Psoas muscle (tissue), 8 donors: ENCODE measurements around the gene MIEN1. TPM values are rescaled to one million over a fixed set of nuclear protein-coding genes. Genes with fewer than 3 reads are reported as not detected.

Experiments used
- ATAC-seq, 4 donors: fragments of 200-7000 bp; cut with Tn5 transposase; one replicate each; pipeline ENCODE4 v1.9.1; 2020; ENCODE audit warnings: moderate library complexity in 3 of 4, mild to moderate bottlenecking in 2 of 4
- DNase-seq, 2 donors: peaks; one replicate each; pipeline ENCODE4 v3.0.0-alpha.2; 2020
- H3K27ac ChIP-seq: fragments of 200-600 bp; one replicate; pipeline ENCODE4 v1.8.0; 2022
- H3K27me3 ChIP-seq, 3 donors: fragments of 200-600 bp in 1 of 3; one replicate each; pipeline versions ENCODE4 v1.6.1 to v1.8.0; 2013 to 2022; ENCODE audit warnings: low read length in 2 of 3, mild to moderate bottlenecking in 2 of 3, moderate library complexity in 1 of 3; ENCODE audit not compliant: insufficient read depth in 3 of 3
- H3K36me3 ChIP-seq, 2 donors: fragments of 200-600 bp in 1 of 2; one replicate each; pipeline versions ENCODE4 v1.6.1 to v1.8.0; 2013 to 2022; ENCODE audit warnings: low read depth in 1 of 2, mild to moderate bottlenecking in 1 of 2, moderate library complexity in 1 of 2; ENCODE audit not compliant: insufficient read depth in 1 of 2
- H3K4me1 ChIP-seq: fragments of 200-600 bp; one replicate; pipeline ENCODE4 v1.8.0; 2022
- H3K4me3 ChIP-seq: fragments of 200-600 bp; one replicate; pipeline ENCODE4 v1.8.0; 2022; ENCODE audit warnings: mild to moderate bottlenecking
- H3K9me3 ChIP-seq: fragments of 200-600 bp; one replicate; pipeline ENCODE4 v1.8.0; 2022
- WGBS, 3 donors: extraction: QIAGEN DNeasy Blood & Tissue Kit; methylation state at CpG; one replicate each; pipeline versions ENCODE4 v1.1.6 to v1.1.7; 2013; 5-methylcytosine and 5-hydroxymethylcytosine counted together
- intact Hi-C, 2 donors: fragments of 100-400 bp; cut with DNase I; formaldehyde crosslinking; loops; one replicate each; pipeline versions ENCODE4 v1.11.0 to v1.14.2; 2022
- polyA plus RNA-seq, 3 donors: library from polyadenylated mRNA; stranded (reverse); fragments of 200-250 nt; gene quantifications; one replicate each; pipeline ENCODE4 v1.2.3, GENCODE V29; 2013
- total RNA-seq, 4 donors: library from RNA; stranded (reverse); fragmentation: NEBNext Ultra II Directional in 2 of 4; extraction: Animal tissue kit (Norgen Biotek cat#: 25700) in 2 of 4; gene quantifications; one replicate each; pipeline versions ENCODE4 v1.2.1 to v1.2.4, GENCODE V29; 2021 to 2023
- TF ChIP-seq, protein P1 (sequence below): fragments of 200-600 bp; IDR thresholded peaks from one replicate; pipeline ENCODE4 v1.8.0; 2022; ENCODE audit warnings: antibody characterized with exemption
- donor health status: healthy with polysubstance abuse.
- donor health status: DM: no; HTN: no; CAD: no; lungs with moderate emphysema.
- donor health status: Bipolar disorder and iron deficiency.
- donor health status: healthy.
- donor health status: DM: yes; HTN: yes; CAD: no.
- donor health status: DM: no; HTN: no; CAD: no.
- donor health status: DM: no; HTN: no; CAD: no.
- donor health status: DM: yes; HTN: yes; CAD: no.

The MIEN1 gene
- total and polyA plus RNA-seq, 7 donors = 28.2 to 83.9 (median 42.6) TPM

DNA sequence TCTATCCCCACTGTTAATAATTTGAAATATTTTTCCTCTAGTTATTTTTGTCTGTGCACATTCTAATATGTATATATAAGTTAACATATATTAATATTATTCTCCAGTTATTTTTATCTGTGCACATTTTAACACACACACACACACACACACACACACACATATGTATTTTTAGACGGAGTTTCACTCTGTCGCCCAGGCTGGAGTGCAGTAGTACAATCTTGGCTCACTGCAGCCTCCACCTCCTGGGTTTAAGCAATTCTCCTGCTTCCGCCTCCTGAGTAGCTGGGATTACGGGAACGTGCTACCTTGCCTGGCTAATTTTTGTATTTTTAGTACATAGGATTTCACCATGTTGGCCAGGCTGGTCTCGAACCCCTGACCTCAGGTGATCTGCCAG is 12.7 kb downstream of the MIEN1 start:
- TF ChIP-seq, protein P1, sequence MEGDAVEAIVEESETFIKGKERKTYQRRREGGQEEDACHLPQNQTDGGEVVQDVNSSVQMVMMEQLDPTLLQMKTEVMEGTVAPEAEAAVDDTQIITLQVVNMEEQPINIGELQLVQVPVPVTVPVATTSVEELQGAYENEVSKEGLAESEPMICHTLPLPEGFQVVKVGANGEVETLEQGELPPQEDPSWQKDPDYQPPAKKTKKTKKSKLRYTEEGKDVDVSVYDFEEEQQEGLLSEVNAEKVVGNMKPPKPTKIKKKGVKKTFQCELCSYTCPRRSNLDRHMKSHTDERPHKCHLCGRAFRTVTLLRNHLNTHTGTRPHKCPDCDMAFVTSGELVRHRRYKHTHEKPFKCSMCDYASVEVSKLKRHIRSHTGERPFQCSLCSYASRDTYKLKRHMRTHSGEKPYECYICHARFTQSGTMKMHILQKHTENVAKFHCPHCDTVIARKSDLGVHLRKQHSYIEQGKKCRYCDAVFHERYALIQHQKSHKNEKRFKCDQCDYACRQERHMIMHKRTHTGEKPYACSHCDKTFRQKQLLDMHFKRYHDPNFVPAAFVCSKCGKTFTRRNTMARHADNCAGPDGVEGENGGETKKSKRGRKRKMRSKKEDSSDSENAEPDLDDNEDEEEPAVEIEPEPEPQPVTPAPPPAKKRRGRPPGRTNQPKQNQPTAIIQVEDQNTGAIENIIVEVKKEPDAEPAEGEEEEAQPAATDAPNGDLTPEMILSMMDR = no peak
- ATAC-seq (peak in 2 of 4 donors; percentile 62 to 67), DNase-seq (no peak)
- peaks cover 0 to 82% of the 10 kb centered on the region in 2 donors for H3K36me3 ChIP-seq
- H3K27ac ChIP-seq = no peak overlapping the region
- no peaks in the 10 kb centered on the region for H3K9me3 ChIP-seq
- no peaks in the 10 kb centered on the region for H3K27me3 ChIP-seq
- 37 to 63% (median 45%) methylated on average over 6 of the region's 6 CpGs for WGBS, 3 donors
- intact Hi-C loops = no loop called here
- H3K4me3 ChIP-seq = no peak overlapping the region
- H3K4me1 ChIP-seq = peaks cover 8% of the 10 kb centered on the region

DNA sequence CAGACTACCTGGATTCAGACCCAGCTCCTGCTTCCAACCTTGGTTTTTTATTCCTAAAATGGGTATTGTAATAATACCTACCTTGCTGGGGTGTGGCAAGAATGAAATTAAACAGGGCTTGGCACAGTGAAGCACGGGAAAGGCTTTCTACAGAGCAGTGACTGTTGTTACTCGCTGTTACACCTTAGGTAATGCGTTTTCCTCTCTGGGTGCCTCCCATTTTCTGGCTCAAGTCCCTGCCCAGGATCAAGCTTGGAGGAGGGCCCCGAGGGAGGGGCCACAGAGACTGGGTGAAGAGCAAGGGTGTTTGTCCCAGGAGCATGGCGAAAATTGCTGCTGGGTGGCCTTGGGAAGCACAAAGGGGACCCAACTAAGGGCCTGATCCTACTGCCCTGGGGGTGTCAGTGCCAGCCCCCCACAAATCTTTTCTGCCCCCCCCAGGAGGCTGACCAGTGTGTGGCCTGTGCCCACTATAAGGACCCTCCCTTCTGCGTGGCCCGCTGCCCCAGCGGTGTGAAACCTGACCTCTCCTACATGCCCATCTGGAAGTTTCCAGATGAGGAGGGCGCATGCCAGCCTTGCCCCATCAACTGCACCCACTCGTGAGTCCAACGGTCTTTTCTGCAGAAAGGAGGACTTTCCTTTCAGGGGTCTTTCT is 13.3 kb downstream of the MIEN1 start:
- TF ChIP-seq, protein P1 = no peak
- H3K4me1 ChIP-seq = peaks cover 8% of the 10 kb centered on the region
- ATAC-seq (peak; percentile 49 to 77 (median 66)), DNase-seq (no peak)
- H3K36me3 ChIP-seq = peaks cover 0 to 83% of the 10 kb centered on the region in 2 donors
- no peaks in the 10 kb centered on the region for H3K9me3 ChIP-seq
- 62 to 83% (median 70%) methylated on average over 11 of the region's 11 CpGs for WGBS, 3 donors
- no peak overlapping the region for H3K4me3 ChIP-seq
- peak overlapping the region; percentile 53 for H3K27ac ChIP-seq
- intact Hi-C loops = no loop called here
- no peaks in the 10 kb centered on the region for H3K27me3 ChIP-seq

DNA sequence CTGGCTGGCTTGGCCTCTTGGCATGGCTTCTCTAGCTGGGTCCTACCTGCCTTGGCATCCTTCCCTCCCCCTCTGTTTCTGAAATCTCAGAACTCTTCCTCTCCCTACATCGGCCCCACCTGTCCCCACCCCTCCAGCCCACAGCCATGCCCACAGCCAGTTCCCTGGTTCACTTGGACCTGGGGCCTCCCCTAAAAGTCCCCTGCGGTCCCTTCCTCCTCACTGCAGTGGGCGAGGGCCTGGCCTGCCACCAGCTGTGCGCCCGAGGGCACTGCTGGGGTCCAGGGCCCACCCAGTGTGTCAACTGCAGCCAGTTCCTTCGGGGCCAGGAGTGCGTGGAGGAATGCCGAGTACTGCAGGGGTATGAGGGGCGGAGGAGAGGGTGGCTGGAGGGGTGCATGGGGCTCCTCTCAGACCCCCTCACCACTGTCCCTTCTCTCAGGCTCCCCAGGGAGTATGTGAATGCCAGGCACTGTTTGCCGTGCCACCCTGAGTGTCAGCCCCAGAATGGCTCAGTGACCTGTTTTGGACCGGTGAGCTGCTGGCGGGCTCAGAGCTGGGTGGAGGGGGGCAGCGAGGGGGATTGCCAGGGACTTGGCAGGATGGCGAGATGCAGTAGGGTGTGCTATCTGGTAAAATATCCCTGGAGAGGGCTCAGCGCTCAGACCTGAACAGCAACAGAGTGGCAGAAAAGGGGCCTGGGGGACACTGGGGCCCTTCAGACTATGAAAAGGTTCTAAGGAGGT is 14.1 kb downstream of the MIEN1 start:
- ATAC-seq (peak in 3 of 4 donors; percentile 56 to 67 (median 67)), DNase-seq (no peak)
- no peaks in the 10 kb centered on the region for H3K27me3 ChIP-seq
- H3K4me3 ChIP-seq = no peak overlapping the region
- TF ChIP-seq, protein P1 = no peak
- 66 to 79% (median 73%) methylated on average over 15 of the region's 15 CpGs for WGBS, 3 donors
- peaks cover 8% of the 10 kb centered on the region for H3K4me1 ChIP-seq
- intact Hi-C loops = no loop called here
- H3K9me3 ChIP-seq = no peaks in the 10 kb centered on the region
- H3K36me3 ChIP-seq = peaks cover 0 to 83% of the 10 kb centered on the region in 2 donors
- peak overlapping the region; percentile 53 for H3K27ac ChIP-seq

DNA sequence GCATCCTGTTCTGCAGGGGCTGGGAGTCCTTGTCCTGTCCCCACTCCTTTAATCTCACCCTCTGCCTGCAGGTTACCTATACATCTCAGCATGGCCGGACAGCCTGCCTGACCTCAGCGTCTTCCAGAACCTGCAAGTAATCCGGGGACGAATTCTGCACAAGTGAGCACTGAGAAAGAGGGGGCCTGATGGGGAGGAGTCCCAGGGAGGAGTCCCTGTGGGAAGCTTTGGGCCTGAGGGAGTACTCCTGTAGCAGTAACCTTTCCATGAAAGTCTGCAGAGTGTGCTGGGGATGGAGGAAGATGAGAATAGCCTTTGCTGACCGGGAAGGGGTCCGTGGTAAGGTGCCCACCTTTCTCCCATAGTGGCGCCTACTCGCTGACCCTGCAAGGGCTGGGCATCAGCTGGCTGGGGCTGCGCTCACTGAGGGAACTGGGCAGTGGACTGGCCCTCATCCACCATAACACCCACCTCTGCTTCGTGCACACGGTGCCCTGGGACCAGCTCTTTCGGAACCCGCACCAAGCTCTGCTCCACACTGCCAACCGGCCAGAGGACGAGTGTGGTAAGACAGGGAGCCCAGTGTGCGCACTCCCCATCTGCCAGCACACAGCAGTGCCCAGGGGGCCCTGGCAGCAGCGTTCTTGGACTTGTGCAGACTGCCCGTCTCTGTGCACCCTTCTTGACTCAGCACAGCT is 14.8 kb downstream of the MIEN1 start:
- H3K36me3 ChIP-seq = peaks cover 0 to 85% of the 10 kb centered on the region in 2 donors
- H3K27ac ChIP-seq = no peak overlapping the region
- 92 to 97% (median 95%) methylated on average over 18 of the region's 18 CpGs for WGBS, 3 donors
- DNase-seq (no peak), ATAC-seq (no peak)
- TF ChIP-seq, protein P1 = no peak
- H3K4me3 ChIP-seq = no peak overlapping the region
- no peaks in the 10 kb centered on the region for H3K27me3 ChIP-seq
- H3K9me3 ChIP-seq = no peaks in the 10 kb centered on the region
- intact Hi-C loops = no loop called here
- H3K4me1 ChIP-seq = peaks cover 8% of the 10 kb centered on the region
